Mesothelial cell of epicardium (in vitro differentiated cells): Measurements from ENCODE around the gene PLPPR4. TPM values are rescaled to one million over a fixed set of nuclear protein-coding genes. Genes with fewer than 3 reads are reported as not detected.
A peak's percentile ranks its signal among the peaks of the same experiment; 100 is the strongest.

Experiments
- DNase-seq, 2 experiments: peaks; one replicate each; pipeline ENCODE4 v3.0.0; 2021; ENCODE audit warnings: low spot score in 2 of 2; ENCODE audit not compliant: unreplicated experiment in 2 of 2
- H3K27ac Mint-ChIP-seq: 2 replicates; pipeline ENCODE4 v1.8.0; 2021; ENCODE audit warnings: mixed read lengths
- H3K27me3 Mint-ChIP-seq: 2 replicates; pipeline ENCODE4 v1.8.0; 2021; ENCODE audit warnings: low read depth, mixed read lengths
- H3K36me3 Mint-ChIP-seq: 2 replicates; pipeline ENCODE4 v1.8.0; 2021; ENCODE audit warnings: mixed read lengths
- H3K4me1 Mint-ChIP-seq: 2 replicates; pipeline ENCODE4 v1.8.0; 2021; ENCODE audit warnings: mixed read lengths
- H3K4me3 Mint-ChIP-seq: 2 replicates; pipeline ENCODE4 v1.8.0; 2021; ENCODE audit warnings: mild to moderate bottlenecking, moderate library complexity, mixed read lengths
- H3K9me3 Mint-ChIP-seq: 2 replicates; pipeline ENCODE4 v1.8.0; 2021; ENCODE audit warnings: mixed read lengths
- total RNA-seq: library from RNA; stranded (reverse); gene quantifications from 3 replicates; pipeline ENCODE4 v1.2.1, GENCODE V29; 2021
- TF ChIP-seq, protein P1 (sequence below): fragments of 200-600 bp; sonication (generic); IDR thresholded peaks from one replicate; pipeline ENCODE4 v1.5.0; 2021; ENCODE audit warnings: antibody characterized with exemption; ENCODE audit not compliant: unreplicated experiment

The PLPPR4 gene, protein sequence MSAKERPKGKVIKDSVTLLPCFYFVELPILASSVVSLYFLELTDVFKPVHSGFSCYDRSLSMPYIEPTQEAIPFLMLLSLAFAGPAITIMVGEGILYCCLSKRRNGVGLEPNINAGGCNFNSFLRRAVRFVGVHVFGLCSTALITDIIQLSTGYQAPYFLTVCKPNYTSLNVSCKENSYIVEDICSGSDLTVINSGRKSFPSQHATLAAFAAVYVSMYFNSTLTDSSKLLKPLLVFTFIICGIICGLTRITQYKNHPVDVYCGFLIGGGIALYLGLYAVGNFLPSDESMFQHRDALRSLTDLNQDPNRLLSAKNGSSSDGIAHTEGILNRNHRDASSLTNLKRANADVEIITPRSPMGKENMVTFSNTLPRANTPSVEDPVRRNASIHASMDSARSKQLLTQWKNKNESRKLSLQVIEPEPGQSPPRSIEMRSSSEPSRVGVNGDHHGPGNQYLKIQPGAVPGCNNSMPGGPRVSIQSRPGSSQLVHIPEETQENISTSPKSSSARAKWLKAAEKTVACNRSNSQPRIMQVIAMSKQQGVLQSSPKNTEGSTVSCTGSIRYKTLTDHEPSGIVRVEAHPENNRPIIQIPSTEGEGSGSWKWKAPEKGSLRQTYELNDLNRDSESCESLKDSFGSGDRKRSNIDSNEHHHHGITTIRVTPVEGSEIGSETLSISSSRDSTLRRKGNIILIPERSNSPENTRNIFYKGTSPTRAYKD
- total RNA-seq = 0.13 to 0.16 TPM (median 0.14 TPM) in 3 replicates

DNA sequence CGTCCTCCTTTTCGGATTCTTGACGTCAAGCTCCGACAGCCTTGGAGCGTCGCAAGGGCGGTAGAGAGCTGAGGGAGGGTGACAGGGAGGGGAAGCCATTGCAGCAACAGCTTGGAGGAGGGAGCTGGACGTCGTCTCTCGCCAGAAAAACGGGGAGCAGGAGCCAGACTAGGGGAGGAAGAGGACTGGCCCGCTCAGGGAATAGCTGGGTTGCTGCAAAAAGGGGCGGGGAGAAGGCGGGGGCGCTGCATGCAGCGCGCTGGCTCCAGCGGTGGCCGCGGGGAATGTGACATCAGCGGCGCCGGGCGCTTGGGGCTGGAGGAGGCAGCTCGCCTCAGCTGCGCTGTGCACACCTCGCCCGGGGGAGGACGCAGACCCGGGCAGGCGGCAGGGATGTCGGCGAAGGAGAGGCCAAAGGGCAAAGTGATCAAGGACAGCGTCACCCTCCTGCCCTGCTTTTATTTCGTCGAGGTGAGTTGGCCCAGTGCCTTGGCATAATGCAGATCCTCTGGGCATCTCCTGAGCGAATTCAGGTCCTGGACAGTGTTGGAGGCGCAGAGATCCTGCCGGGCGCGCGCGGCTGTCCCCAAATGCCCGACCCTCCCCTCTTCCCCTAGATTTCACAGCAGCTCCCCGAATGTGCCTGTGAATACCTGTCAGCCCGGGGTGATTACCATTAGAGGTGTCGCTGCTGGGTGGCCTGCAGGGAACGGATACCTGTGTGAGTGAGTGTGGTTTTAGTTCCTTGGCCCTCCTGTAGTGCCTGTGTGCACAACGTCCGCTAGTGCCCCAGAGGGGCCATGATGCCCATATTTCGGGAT is at the start of gene PLPPR4:
Gene PLPPR4, plus strand, starts transcription at position 292 of the 821 bp plus-strand sequence. Its CDS starts 102 bp downstream, at position 394.
- TF ChIP-seq, protein P1, sequence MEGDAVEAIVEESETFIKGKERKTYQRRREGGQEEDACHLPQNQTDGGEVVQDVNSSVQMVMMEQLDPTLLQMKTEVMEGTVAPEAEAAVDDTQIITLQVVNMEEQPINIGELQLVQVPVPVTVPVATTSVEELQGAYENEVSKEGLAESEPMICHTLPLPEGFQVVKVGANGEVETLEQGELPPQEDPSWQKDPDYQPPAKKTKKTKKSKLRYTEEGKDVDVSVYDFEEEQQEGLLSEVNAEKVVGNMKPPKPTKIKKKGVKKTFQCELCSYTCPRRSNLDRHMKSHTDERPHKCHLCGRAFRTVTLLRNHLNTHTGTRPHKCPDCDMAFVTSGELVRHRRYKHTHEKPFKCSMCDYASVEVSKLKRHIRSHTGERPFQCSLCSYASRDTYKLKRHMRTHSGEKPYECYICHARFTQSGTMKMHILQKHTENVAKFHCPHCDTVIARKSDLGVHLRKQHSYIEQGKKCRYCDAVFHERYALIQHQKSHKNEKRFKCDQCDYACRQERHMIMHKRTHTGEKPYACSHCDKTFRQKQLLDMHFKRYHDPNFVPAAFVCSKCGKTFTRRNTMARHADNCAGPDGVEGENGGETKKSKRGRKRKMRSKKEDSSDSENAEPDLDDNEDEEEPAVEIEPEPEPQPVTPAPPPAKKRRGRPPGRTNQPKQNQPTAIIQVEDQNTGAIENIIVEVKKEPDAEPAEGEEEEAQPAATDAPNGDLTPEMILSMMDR = no peak
- Mint-ChIP-seq H3K4me1 (peaks cover 9% of the 10 kb centered on the region), H3K27ac (no peak within 1 kb of the TSS), H3K9me3 (no peaks in the 10 kb centered on the region), H3K4me3 (peak within 1 kb of the TSS; percentile 74), H3K36me3 (no peaks in the 10 kb centered on the region), H3K27me3 (peaks cover 49% of the 10 kb centered on the region)
- DNase-seq = peak; percentile 41 to 71

DNA sequence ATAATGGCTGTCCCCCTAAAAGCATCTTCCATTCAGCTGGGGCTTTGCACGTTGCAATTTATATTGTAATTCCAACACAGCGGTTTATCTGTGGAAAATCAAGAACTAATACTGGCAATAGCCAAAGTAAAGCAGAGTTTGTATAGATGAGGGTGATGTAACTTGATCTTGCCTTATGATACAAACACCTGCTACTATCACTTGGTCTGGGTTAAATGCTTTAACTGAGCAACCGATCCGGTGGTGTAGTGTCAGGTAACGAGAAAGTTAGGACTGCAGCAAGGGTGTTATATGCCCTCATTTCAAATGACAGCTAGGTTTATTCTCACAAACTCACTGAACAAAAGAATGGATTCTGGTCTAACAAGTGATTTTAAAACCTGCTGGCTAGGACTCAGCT is 47.3 kb upstream of the PLPPR4 start:
- H3K4me1 Mint-ChIP-seq = peaks cover 8% of the 10 kb centered on the region
- H3K27me3 Mint-ChIP-seq = no peaks in the 10 kb centered on the region
- DNase-seq = no peak
- H3K9me3 Mint-ChIP-seq = peaks cover 20% of the 10 kb centered on the region
- TF ChIP-seq, protein P1 = no peak
- H3K36me3 Mint-ChIP-seq = no peaks in the 10 kb centered on the region
- H3K27ac Mint-ChIP-seq = no peak overlapping the region
- no peak overlapping the region for H3K4me3 Mint-ChIP-seq

DNA sequence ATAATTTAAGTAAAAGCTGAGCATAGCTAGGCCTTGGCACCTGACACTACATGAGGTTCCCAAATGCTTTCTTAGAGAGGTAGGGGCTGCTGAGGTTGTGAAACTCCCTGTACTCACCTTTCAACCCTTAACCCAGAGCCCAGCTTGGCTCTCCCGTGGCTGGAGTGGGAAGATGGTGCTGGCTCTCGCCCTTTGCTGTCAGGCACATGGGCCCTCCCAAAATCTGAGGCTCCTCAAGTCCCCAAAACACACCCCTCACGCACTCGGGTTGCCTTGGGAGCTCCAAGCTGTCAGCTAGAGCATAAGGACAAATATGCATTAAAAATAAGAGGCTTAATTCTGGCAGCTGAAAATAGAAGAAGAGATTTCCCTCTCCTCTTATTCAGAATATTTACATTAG is 46.7 kb upstream of the PLPPR4 start:
- H3K4me3 Mint-ChIP-seq = no peak overlapping the region
- peaks cover 8% of the 10 kb centered on the region for H3K4me1 Mint-ChIP-seq
- TF ChIP-seq, protein P1 = no peak
- no peaks in the 10 kb centered on the region for H3K36me3 Mint-ChIP-seq
- no peak for DNase-seq
- no peaks in the 10 kb centered on the region for H3K27me3 Mint-ChIP-seq
- H3K9me3 Mint-ChIP-seq = peaks cover 20% of the 10 kb centered on the region
- peak overlapping the region; percentile 80 for H3K27ac Mint-ChIP-seq

DNA sequence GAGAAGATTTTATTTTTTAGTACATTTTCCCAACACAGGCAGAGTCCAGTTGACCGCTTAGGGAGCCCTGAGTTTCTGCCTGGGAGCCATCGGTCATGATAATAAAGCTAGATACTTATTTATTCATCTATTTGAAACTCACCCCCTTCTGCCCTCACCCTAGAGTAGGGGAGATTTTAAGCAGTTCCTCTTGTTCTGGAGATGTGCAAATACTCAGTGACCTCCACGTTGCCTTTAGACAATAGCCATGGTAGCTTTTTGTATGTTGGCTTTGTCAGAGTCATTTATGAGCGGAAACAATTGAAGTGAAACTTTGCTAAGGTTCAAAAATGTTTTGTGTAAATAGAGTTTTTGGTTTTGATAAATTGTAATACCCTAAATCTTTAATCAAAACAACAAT is 45.7 kb upstream of the PLPPR4 start:
- TF ChIP-seq, protein P1 = no peak
- Mint-ChIP-seq H3K27ac (no peak overlapping the region), H3K9me3 (peaks cover 20% of the 10 kb centered on the region), H3K4me1 (peaks cover 8% of the 10 kb centered on the region), H3K27me3 (no peaks in the 10 kb centered on the region), H3K4me3 (no peak overlapping the region), H3K36me3 (no peaks in the 10 kb centered on the region)
- DNase-seq = no peak

DNA sequence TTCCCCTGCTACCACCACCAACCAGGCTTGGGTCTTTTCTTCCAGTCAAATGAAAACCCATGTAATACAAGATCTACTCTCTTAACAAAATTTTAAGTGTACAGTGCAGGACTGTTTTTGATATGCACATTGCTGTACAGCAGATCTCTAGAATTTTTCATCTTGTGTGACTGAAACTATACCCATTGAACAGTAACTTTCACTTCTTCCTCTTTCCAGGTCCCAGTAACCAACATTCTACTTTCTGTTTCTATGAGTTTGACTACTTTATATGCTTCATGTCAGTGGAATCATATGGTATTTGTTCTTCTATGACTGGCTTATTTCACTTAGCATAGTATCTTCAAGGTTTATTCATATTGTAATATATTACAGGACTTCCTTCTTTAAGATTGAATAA is 45.3 kb upstream of the PLPPR4 start:
- Mint-ChIP-seq H3K36me3 (no peaks in the 10 kb centered on the region), H3K4me3 (no peak overlapping the region), H3K9me3 (peaks cover 20% of the 10 kb centered on the region), H3K27me3 (no peaks in the 10 kb centered on the region), H3K27ac (peak overlapping the region; percentile 24), H3K4me1 (peaks cover 8% of the 10 kb centered on the region)
- DNase-seq = no peak
- TF ChIP-seq, protein P1 = no peak
